ENCODE measurements around the gene CEP72.

- TF ChIP-seq RXRA (IDR thresholded peaks at IDR 0.05) (no peak), CTCF (IDR thresholded peaks at IDR 0.05; ENCODE audit: low read depth, low read length, missing input control) (no peak), TAF1 (conservative IDR thresholded peaks at IDR 0.05) (no peak), FOXA1 (IDR thresholded peaks at IDR 0.05) (no peak), GABPA (IDR thresholded peaks at IDR 0.05 in 1 of 2, conservative IDR thresholded peaks at IDR 0.05 in 1 of 2) (no peak), REST (IDR thresholded peaks at IDR 0.05) (no peak), MAX (IDR thresholded peaks at IDR 0.05) (no peak), YY1 (IDR thresholded peaks at IDR 0.05) (no peak), ATF3 (IDR thresholded peaks at IDR 0.05) (no peak), HNF4G (IDR thresholded peaks at IDR 0.05) (no peak)
Measured at GRCh38 chr5:639584-640213, 27.6 kb downstream of the CEP72 start.
